ENCODE data around the gene BRD4. TPM values are rescaled to one million over a fixed set of nuclear protein-coding genes. Genes with fewer than 3 reads are reported as not detected.

BRD4 gene
- total and polyA plus RNA-seq, 2 donors (not counting 3 experiments of a cell fraction or from before 2014, with no cell fraction given): 14.9 to 125 TPM

GRCh38 chr19:15290166-15290565 is 42.2 kb downstream of the BRD4 start:
- intact Hi-C loops (cut with micrococcal nuclease): loop anchor here (5.0 kb wide), 1 partner anchor 37 kb away; no protein-coding TSS in a partner anchor
- Histone ChIP-seq H3K9ac (replicated peaks; ENCODE audit: extremely low read depth, insufficient read depth, low read length) (no peak overlapping the region), H2AFZ (ENCODE audit: low read depth, low read length) (no peak overlapping the region), H3K9me3 (replicated peaks; ENCODE audit: control insufficient read depth, insufficient read depth, low read length) (no peaks in the 10 kb centered on the region), H3K36me3 (ENCODE audit: control insufficient read depth in 2 of 2, extremely low read depth in 1 of 2, insufficient read depth in 2 of 2, low read length in 2 of 2) (no peaks in the 10 kb centered on the region), H3K4me2 (ENCODE audit: insufficient read depth, low read length) (no peak overlapping the region), H3K79me2 (ENCODE audit: control insufficient read depth, insufficient read depth, low read length) (peaks cover 96% of the 10 kb centered on the region), H3K4me1 (ENCODE audit: control insufficient read depth, extremely low read depth, insufficient read depth, low read length) (peaks cover 28% of the 10 kb centered on the region), H3K27ac (ENCODE audit: insufficient read depth, low read depth, low read length) (no peak overlapping the region), H3K9me1 (replicated peaks; ENCODE audit: control insufficient read depth, extremely low read depth, insufficient read depth, low read length) (no peaks in the 10 kb centered on the region), H4K20me1 (replicated peaks; ENCODE audit: control insufficient read depth, extremely low read depth, insufficient read depth, low read length) (peaks cover 23% of the 10 kb centered on the region), H3K27me3 (ENCODE audit: control insufficient read depth in 2 of 2, insufficient read depth in 2 of 2, low read length in 2 of 2) (no peaks in the 10 kb centered on the region), H3K4me3 (replicated peaks in 1 of 3; ENCODE audit: insufficient read depth in 1 of 3, low read depth in 1 of 3, low read length in 3 of 3) (no peak overlapping the region)
- ChIA-PET CTCF (no interaction called here), POLR2A (no interaction called here)
- no TSS peak for BruUV-seq (replicated peaks)
- FAIRE-seq (no peak), DNase-seq (ENCODE audit: low read depth, low spot score) (no peak)
- dilution Hi-C loops (cut with MboI; ENCODE audit: extremely low pct_ligation_motif_present, low sequenced_read_pairs): no loop called here
- TF ChIP-seq MAX (IDR thresholded peaks at IDR 0.05; ENCODE audit: insufficient read depth, insufficient read length) (no peak), FOS (IDR thresholded peaks at IDR 0.05; ENCODE audit: borderline replicate concordance, insufficient read depth, low read length) (no peak), POLR2A (IDR thresholded peaks at IDR 0.05; ENCODE audit: low read depth, low read length) (no peak), EZH2 (IDR thresholded peaks at IDR 0.05; ENCODE audit: borderline replicate concordance, low read depth, low read length, severe bottlenecking) (no peak), MYC (IDR thresholded peaks at IDR 0.05; ENCODE audit: low read depth, low read length) (no peak), POLR2AphosphoS5 (IDR thresholded peaks at IDR 0.05; ENCODE audit: insufficient read depth, low read depth, low read length) (no peak)

GRCh38 chr19:15289673-15290072 is 42.7 kb downstream of the BRD4 start:
- Histone ChIP-seq H3K4me1 (ENCODE audit: control insufficient read depth, extremely low read depth, insufficient read depth, low read length) (peaks cover 28% of the 10 kb centered on the region), H3K79me2 (ENCODE audit: control insufficient read depth, insufficient read depth, low read length) (peaks cover 96% of the 10 kb centered on the region), H3K4me3 (replicated peaks in 1 of 3; ENCODE audit: insufficient read depth in 1 of 3, low read depth in 1 of 3, low read length in 3 of 3) (no peak overlapping the region), H3K27ac (ENCODE audit: insufficient read depth, low read depth, low read length) (no peak overlapping the region), H3K27me3 (ENCODE audit: control insufficient read depth in 2 of 2, insufficient read depth in 2 of 2, low read length in 2 of 2) (no peaks in the 10 kb centered on the region), H2AFZ (ENCODE audit: low read depth, low read length) (no peak overlapping the region), H3K4me2 (ENCODE audit: insufficient read depth, low read length) (no peak overlapping the region), H3K9ac (replicated peaks; ENCODE audit: extremely low read depth, insufficient read depth, low read length) (no peak overlapping the region), H3K9me3 (replicated peaks; ENCODE audit: control insufficient read depth, insufficient read depth, low read length) (no peaks in the 10 kb centered on the region), H3K9me1 (replicated peaks; ENCODE audit: control insufficient read depth, extremely low read depth, insufficient read depth, low read length) (no peaks in the 10 kb centered on the region), H4K20me1 (replicated peaks; ENCODE audit: control insufficient read depth, extremely low read depth, insufficient read depth, low read length) (peaks cover 22% of the 10 kb centered on the region), H3K36me3 (ENCODE audit: control insufficient read depth in 2 of 2, extremely low read depth in 1 of 2, insufficient read depth in 2 of 2, low read length in 2 of 2) (no peaks in the 10 kb centered on the region)
- CTCF ChIA-PET: interaction anchor here (1.4 kb wide), 1 partner anchor 9 kb away, joined by 4 read pairs; no protein-coding TSS in a partner anchor
- dilution Hi-C loops (cut with MboI; ENCODE audit: extremely low pct_ligation_motif_present, low sequenced_read_pairs): no loop called here
- FAIRE-seq (no peak), DNase-seq (ENCODE audit: low read depth, low spot score) (no peak)
- intact Hi-C loops (cut with micrococcal nuclease): loop anchor here (5.0 kb wide), 1 partner anchor 38 kb away; no protein-coding TSS in a partner anchor
- no peak for TF ChIP-seq EZH2 (IDR thresholded peaks at IDR 0.05; ENCODE audit: borderline replicate concordance, low read depth, low read length, severe bottlenecking)
- no peak for TF ChIP-seq MYC (IDR thresholded peaks at IDR 0.05; ENCODE audit: low read depth, low read length)
- no peak for TF ChIP-seq POLR2A (IDR thresholded peaks at IDR 0.05; ENCODE audit: low read depth, low read length)
- no peak for TF ChIP-seq MAX (IDR thresholded peaks at IDR 0.05; ENCODE audit: insufficient read depth, insufficient read length)
- no peak for TF ChIP-seq POLR2AphosphoS5 (IDR thresholded peaks at IDR 0.05; ENCODE audit: insufficient read depth, low read depth, low read length)
- TF ChIP-seq JUN (IDR thresholded peaks at IDR 0.05; ENCODE audit: borderline replicate concordance, insufficient read depth, insufficient read length, low read depth): no peak
- TF ChIP-seq FOS (IDR thresholded peaks at IDR 0.05; ENCODE audit: borderline replicate concordance, insufficient read depth, low read length): no peak
- no peak for TF ChIP-seq GATA2 (IDR thresholded peaks at IDR 0.05; ENCODE audit: insufficient read depth, insufficient read length, low read depth, low read length)
- TF ChIP-seq CTCF (IDR thresholded peaks at IDR 0.05; ENCODE audit: extremely low read depth in 1 of 2, insufficient read depth in 1 of 2, low read depth in 1 of 2, low read length in 2 of 2): no peak
- POLR2A ChIA-PET: interaction anchor here (0.7 kb wide), 1 partner anchor 27 kb away, joined by 3 read pairs; no protein-coding TSS in a partner anchor
- BruUV-seq (replicated peaks): no TSS peak
